HG03196 (cell line): ENCODE results near the gene RNF166.
"Not testable (repeated sequence)": the region's sequence is repeated elsewhere in the genome, so short reads cannot be mapped to it uniquely, and the experiment has no call there.

Experiments used
- ATAC-seq: cut with Tn5 transposase; IDR thresholded peaks from one replicate; pipeline ENCODE4 v1.9.1; 2021; ENCODE audit not compliant: unreplicated experiment

Gene RNF166

DNA sequence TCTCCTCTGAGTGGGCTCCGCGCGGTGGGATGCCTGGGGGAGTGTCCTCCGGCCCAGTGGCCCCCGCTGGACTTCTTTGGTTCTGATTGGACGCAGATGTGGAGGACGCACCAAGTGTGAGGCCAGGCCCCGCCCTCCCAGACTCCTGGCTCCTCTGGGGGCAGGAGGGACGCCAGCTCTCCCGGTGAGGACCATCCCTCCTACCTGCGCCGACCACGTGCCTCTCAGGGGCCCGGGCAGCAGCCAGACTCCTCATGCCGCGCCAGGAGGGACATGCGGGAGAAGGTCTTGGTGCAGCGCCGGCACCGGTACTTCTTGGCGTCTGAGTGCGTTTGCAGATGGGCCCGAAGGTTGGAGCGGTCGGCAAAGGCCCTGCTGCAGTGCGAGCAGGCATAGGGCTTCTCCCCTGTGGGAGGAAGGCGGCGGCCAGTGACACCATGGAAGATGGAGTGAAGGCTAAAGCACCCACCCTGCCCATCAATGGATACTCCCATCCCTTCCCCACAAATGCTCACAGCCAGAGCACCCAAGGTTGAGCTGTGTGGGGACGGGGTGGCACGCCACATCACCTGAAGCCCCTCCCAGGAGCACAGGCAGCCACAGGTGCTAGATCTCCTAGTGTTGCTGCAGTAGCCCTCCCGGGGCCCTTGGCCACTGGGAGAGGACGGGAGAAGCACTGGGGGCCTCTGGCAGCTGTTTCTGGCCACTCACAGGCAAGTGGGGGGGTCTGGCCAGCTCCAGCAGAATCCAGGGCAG lies 27.8 kb downstream of the RNF166 start:
- ATAC-seq, result no peak

DNA sequence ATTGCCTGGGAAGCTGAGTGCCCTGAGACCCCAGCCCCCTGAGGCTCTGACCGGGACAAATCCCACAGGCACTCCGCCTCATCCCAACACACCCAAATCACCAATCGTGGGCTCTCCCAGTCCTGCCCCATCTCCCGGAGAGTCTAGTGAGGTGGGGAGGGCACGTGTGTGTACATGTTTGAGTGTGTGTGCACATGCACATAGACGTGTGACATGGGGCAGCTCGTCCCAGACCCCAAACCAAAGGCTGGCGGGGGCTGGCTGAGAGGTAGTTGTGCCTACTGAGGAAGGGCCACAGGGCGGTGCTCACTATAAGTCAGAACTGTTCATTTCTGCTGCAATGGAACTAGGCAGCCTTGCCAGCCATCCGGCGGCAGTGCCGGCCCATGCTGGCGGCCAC lies 28.5 kb downstream of the RNF166 start:
- ATAC-seq, result no peak

DNA sequence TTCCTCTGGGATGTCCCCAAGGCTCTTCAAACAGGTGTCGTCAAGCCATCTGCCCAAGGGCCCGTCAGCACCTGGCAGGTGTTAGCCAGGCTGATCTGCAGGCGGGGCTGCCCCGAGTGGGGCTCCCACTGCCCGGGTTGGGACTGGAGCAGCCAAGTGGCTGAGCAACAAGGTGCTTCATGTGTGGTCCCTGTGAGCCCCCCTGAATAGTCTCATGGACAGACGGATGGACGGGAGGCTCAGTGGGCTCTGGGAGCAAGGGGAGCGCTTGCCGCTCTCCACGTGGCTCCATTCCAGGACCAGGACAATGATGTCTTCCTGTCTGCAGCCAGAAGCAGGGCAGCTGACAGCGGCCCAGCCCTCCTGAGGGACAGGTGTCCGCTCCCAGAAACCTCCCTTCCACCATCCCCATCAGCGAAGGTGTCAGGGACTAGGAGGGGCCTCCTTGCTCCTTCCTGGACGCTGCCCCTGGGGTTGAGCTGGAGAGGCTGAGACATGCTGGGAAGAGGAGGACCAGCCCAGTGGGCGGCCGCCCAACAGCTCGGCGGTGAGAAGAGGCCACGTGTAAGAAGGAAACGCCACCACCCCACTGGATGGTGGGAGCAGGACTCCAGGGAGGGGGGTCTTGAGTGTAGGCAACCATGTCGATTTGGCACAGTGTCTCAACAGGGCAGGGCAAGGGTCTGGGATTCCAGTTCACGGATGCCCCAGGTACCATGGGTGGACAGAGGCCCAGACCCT lies 29.5 kb downstream of the RNF166 start:
- no peak for ATAC-seq

DNA sequence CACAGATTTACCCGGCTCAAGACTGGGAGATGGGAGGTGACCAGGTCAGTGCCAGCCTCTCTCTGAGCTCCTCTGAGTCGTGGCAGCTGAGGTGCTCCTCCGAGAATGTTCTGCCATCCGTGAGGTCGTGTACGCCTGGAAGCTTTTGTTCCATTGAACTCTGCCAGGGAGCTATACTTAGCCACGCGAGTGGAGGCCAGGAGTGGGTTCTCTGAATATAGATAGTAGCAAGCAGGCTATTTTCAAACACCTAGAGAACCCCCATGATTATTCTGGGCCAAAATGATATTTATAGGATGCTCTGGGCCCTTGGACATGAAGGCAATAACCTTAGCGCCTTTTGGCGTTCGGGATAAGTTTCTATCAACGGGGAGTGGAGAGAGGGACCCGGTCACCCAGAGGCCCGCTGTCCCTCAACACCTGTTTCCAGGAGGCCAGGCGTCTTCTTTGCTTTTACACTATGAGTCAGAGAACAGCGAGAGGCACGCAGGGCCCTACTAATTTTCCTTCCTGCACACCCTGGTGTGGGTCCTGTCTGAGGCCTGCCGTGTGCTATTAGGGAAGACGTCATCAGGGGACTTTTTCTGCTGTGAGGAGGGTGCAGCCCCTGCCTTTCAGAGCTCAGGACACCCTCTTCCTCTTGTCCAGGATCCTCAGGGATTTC lies 32.4 kb downstream of the RNF166 start:
- ATAC-seq, result no peak

DNA sequence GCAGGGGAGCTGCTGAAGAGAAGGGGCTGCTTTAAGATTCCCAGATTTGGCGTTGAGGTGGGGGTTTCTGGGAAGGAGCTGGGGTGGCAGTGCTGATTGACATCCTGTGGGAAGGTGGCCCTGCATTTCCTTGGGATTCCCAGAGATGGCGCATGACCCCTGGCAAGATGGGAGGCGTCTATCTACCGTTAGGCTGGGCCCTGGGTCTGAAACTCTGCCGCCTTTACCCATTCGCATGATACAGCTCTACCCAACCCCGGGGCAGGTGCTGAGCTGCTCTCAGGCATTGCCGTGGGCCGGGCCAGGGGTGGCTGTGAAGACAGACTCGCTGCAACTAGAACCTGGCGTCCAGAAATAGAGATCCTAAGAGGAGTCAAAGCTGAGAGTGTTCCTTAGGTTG lies 33.4 kb downstream of the RNF166 start:
- no peak for ATAC-seq

DNA sequence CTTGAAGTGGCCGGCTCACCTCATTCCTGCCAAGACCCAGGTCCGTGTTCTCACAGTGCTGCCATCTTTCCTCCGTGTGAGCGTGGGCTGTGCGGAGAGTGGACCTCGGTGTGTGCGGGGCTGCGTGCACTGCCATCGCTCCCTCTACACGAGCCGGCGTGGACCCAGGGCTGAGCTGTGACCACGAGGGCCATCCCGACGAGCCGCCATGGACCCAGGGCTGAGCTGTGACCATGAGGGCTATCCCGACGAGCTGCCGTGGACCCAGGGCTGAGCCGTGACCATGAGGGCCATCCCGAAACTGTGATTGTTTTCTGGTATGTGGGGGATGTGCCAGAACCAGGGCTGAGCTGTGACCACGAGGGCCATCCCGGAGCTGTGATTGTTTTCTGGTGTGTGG lies 34.4 kb downstream of the RNF166 start:
- no peak for ATAC-seq

DNA sequence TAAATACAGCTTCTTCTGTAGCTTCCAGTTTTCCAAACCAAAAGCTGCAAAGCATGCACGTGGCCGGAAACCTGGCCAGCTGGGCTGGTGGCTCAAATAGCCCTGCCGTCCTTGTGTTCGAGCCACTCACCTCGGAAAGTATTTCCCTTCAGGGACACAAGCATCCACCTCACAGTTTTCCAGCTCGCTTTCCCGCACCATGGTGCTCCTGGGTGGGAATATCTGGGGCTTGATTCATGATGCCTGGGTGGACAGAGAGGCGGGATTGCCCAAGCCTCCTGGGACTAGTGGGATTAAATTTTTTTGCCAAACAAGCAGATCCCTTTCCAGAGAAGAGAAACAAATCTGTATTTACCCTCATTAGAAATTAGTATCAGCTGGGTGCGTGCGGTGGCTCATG lies 36.2 kb downstream of the RNF166 start:
- no peak for ATAC-seq

DNA sequence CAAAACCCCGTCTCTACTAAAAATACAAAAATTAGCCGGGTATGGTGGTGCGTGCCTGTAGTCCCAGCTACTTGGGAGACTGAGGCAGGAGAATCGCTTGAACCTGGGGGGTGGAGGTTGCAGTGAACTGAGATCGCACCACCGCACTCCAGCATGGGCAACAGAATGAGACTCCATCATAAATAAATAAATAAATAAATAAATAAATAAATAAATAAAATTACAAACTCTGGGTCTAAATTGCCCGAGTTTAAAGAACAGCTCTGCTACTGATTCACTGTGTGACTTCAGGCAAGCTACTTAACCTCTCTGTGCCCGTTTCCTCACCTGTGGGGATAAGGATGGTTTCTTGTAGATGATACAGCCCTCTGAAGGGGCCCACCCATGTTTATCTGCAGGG lies 36.7 kb downstream of the RNF166 start:
- ATAC-seq, result not testable (repeated sequence)

DNA sequence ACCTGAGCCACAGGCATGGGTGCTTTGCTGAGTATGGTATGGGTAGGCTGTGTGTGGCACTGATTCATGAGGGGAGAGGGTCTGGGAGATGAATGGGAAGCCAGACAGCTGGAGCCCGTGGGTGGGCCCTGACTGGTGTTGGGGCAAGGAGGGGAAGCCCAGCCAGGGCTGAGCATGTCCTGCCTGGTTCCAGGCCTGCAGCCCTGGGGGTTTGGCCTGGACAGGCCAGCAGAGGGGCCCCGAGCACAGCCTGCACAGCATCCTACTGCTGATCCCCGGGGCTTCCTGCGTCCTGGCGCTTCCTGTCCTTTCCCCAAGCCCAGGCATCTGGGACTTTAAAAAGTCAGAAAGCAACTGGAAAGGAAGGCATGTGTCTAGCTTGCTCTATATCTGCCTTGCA lies 38.7 kb downstream of the RNF166 start:
- no peak for ATAC-seq

DNA sequence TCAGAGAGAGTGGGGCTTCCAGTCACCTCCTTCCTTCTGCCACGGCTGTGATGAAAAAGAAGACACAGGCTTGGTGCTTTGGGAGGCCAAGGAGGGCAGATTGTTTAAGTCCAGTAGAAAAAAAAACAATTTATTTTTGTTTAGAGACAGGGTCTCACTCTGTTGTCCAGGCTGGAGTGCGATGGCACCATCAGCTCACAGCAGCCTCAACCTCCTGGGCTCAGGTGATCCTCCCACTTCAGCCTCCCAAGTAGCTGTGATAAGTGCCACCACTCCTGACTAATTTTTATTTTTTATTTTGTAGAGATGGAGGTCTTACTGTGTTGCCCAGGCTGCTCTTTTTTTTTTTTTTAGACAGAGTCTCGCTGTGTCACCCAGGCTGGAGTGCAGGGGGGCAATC lies 40.6 kb downstream of the RNF166 start:
- ATAC-seq, result no peak

DNA sequence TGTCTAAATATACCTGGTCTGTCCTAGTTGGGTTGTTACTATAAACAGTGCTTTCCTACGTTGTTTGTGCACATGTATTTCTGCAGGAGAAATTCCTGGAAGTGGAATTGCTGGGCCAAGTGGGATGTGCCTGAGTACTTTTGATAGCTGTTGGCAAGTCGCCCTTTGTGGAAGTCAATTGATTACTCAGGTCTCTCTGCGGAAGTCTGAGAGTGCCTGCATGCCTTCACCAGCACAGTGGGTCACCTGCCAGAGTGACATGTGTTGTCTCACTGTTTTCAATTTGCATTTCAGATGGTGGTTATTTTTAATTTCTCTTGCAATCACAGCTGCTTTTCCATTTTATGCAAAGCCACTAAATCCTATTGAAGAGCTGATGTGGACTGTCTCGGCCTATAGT lies 41.1 kb downstream of the RNF166 start:
- ATAC-seq, result no peak

DNA sequence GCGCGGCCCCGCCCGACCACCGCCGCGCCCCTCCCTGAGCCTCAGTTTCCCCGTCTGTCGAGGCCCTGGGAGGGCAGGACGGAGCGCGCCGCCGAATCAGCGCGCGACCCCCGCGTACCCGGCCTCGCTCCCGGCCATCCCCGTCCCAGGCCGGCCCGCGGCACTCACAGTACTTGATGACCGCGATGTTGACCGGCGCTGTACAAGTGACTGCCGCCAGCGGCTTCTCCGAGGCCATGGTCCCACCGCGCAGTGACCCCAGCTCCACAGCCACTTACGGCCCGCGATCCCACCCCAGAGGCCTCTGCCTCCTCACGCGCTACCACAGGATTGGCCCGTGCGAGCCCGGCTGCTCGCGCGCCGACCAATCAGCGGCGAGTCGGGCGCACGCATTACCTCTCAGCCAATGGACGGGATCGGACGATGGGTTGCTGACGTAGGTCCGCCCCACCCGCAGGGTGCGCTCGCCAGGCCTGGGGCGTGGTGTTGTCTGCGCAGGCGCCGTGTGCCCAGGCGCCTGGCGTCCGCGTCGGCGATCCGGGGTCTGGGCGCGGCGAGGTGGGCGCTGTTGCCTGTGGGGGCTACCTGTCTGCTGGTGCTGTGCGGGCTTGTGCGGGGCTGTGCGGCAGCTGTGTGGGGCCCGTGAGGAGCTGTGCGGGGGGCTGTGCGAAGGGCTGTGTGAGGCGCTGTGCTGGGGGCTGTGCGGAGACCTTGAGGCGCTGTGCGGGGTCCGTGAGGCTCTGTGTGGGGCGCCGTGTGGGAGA lies 43.2 kb downstream of the RNF166 start, which contains the start of gene MVD:
Gene MVD, minus strand, starts transcription at position 249 of the 764 bp plus-strand sequence. Its CDS starts 11 bp downstream, at position 238.
- ATAC-seq, result peak; percentile 89

DNA sequence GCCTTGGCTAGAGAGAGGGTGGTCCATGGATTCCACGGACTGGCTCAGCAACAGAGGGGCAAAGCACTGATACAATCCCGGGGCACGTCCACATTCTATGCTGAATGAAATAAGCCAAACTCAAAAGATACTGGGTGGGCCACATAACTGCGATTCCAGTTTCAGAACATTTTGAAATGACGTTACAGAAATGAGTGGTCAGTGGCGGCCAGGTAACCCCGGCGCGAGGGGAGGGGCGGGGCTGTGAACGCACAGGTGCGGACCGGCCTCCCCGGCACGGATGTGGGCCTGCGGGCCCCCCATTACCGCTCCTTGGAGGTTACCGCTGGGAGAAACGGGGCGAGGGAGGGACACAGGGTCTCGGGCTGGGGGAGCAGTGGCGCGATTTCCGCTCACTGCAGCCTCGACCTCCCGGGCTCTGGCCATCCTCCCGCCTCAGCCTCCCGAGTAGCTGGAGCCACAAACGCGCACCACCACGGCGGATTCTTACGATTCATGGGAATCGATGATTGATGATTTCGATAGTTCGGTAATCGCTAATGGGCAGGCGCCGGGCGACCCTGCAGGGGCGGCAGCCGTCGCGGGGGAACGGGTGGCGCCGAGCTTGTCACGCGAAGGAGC lies 43.9 kb downstream of the RNF166 start:
- ATAC-seq, result no peak

DNA sequence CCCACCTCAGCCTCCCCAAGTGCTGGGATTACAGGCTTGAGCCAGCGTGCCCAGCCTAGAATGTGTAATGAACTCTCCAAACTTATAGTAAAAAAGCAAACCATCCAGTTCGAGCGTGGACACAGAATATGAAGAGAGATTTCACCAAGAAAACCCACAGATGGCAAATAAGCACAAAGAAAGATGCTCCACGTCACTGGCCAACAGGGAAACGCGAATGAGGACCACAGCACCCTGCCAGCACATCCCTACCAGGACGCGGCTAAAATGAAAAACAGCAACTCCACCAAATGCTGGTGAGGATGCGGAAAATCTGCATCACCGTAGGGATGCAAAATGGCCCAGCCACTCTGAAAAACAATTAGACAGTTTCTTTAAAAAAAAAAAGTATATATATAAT lies 44.7 kb downstream of the RNF166 start:
- no peak for ATAC-seq

DNA sequence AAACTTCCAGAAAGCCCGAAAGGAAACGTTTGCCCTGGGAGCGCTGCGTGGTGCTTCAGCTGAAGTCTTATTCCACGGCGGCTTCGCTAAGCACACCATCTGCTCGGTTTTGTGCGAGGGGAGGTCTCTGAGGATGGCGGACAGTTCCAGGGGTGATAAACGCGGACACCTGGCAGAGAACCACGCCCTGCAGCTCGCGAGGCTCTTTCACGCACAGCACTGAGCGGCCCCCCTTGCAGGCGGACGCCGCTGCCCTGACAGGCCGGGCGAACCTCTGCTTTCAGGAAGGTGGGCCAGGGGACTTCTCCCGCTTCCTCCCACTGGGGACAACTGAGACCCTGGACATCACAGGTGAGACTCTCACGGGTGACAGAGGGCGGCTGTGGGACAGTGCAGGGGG lies 47.0 kb downstream of the RNF166 start:
- ATAC-seq, result no peak

DNA sequence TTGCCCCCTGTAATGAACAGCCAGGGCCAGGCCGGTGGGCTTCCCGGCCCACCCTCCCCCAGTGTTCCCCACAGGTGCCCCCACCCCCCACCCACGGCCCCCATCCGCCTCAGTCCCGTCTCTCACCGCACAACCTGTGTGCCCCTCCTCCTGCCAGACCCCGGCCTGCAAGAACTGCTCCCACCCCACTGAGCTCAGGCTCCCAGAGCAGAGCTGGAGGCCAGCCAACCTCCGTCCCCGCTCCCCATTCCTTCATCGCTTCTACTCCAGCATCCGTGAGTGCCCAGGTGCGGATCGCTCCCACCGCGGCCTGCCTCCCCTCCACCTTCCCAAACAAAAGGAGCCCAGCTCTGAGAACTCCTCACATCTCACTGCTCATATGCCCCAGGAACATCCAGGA lies 47.5 kb downstream of the RNF166 start:
- no peak for ATAC-seq

DNA sequence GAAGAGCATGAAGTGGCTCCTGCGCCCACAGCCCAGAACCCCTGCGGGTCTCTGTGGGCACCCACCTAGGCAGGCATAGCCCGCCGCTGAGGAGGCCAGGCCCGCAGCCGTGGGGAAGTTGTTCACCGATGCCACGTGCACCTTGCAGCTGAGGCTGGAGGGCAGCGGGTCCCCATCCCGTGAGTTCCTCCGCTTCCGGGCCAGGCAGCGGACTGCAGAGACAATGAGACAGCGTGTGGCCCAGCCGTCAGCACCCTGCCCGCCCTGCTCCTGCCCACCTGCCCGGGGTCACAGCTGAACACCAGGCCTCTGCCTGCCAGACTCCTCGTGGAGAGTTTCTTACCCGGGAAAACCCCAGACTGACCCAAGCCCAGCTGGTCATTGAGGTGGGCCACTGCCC lies 48.8 kb downstream of the RNF166 start:
- ATAC-seq, result no peak

DNA sequence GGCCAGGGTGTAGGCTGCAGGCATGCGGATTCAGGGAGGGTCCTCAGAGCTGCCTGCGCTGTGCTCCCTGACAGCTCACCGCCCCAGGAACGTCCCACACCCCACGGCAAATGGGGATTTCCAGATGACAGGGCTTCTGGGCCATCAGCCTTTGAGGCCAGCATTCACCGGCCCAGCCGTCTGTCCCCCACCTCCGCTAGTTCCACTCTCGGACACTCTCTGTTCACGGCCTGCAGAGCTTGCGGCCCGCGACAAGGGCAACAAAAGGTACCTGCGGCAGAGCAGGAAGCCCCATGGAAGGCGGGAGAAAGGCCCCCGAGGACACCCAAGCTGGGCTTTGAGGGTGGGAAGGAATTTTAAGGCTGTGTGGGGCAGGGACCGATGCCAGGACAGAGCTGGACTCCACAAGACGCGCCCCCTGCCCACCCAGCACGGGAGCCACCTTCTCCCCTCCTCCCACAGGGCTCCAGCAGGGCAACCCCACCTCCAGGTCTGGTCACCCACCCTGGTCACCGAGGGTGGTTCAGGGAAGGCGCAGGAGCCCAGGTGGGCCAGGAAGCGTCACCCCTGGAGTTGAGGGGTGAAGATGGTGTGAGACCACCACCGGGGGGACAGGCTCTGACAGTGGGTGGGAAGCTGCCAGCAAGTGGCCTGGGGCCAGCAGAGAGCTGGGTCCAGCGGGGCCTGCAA lies 49.8 kb downstream of the RNF166 start:
- no peak for ATAC-seq

DNA sequence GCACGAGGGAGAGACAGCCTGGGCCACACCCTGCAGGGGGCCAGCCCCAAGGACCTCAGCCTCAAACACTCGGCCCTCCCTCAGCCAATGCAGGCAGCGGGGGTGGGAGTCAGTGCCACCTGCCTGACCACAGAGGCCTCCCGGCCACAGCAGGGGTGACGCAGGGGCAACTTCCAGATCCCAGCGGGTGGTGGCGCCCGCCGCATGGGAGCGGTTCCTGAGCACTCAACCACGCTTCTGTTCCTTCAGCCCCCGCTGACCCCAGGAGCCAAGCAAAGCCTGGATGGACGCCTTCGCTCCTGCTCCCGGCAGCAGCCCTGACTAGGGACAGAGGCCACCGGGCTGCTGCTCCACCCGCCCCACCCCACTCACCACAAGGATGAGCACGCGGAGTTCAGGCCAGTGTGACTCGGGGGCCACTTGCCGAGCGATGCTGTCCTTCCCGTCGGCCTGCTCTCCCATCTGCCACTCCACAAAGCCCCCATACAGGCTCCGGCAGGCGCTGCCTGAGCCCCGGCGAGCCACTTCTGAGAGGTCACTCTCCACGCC lies 50.4 kb downstream of the RNF166 start:
- ATAC-seq, result no peak
